CD4-positive, alpha-beta T cell treated with Interleukin-17A for 4 hours (primary cell): ENCODE measurements around the gene C14orf180.

Source experiments
- DNase-seq: peaks from one replicate; pipeline ENCODE4 v3.0.0-alpha.2; 2020; ENCODE audit warnings: mixed read lengths

C14orf180 gene

GRCh38 chr14:104550861-104551728 lies 28.5 kb upstream of the C14orf180 start:
- no peak for DNase-seq

DNA sequence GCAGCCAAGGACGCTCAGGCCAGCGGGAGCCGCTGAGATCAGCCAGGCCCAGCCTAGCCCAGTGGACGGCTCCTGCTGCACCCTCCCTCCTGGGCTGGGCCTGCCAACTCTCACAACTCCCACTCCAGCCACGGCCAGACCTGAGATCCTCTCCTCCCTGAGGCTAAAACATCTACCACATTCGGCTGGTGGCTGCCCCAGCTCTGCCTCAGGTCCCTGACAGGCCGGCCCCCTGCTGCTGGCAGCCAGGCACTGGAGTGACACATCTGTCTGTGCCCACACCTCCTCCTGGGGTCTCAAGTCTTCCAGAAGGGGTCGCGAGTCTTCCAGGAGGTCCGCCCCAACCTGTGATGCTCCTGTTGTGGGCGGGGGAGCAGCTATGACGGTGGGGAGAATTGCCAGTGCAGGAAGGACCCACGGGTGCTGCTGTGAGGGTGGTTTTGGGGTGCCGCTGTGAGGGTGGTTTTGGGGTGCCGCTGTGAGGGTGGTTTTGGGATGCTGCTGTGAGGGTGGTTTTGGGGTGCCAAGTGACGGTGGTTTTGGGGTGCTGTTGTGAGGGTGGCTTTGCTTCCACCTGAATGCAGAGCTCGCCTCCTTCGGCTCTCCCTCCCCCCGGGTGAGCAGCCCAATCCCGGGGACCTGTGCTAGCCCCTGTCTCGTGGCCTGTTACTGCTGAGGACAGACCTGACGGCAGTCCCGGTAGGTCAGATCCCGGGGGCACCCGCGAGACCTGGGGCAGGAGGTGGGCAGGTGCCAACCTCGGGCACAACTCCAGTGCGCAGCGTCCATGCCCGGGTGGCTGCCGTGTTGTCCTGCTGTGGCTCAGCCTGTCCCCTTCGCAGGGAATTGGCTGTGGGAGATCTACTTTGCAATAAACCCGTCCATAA lies 27.5 kb upstream of the C14orf180 start:
- DNase-seq, result no peak

- DNase-seq, result no peak
These were observed 26.8 kb upstream of the C14orf180 start for GRCh38 chr14:104552738-104553125.

- DNase-seq, result no peak
These were observed 26.1 kb upstream of the C14orf180 start for GRCh38 chr14:104553166-104554087.

- DNase-seq, result no peak
These were observed 25.4 kb upstream of the C14orf180 start for GRCh38 chr14:104554088-104554607.

GRCh38 chr14:104554608-104555429 lies 24.7 kb upstream of the C14orf180 start:
- no peak for DNase-seq

GRCh38 chr14:104555430-104556255 lies 23.9 kb upstream of the C14orf180 start:
- no peak for DNase-seq

DNA sequence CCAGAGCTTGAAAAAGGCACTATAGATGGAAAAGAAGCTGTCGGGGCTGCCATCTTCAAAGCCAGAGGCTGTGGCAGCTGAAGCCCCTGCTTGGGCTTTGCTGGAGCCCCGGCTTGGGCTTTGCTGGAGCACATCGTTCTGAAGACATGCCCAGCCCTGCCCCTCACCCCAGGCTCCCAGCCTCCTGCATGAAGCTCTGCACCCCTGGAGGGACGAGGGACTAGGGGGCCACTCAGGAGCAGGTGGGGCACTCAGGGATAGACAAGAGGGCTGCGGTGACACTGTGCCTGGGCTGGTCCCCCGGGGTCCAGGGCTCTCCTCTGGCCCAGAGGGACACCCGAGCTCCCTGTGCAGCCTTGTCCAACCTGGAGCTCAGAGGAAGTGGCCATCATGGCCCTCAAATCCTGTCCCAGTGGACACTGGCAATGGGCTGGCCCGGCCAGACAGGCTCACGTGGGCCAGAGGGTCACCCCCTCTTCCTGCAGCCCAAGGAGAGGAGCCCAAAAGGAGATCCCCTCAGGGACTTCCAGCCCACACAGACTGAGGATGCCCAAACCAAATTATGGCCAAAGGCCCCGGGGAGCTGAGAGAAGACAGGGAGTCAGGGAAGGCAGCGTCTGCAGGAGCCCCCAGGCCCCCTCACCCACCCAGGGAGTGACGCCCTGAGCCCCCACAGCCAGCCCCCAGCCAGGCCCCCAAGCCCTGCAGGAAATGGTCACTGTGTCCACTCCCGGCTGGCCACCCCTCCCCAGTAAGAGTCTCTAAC lies 23.1 kb upstream of the C14orf180 start:
- no peak for DNase-seq

DNA sequence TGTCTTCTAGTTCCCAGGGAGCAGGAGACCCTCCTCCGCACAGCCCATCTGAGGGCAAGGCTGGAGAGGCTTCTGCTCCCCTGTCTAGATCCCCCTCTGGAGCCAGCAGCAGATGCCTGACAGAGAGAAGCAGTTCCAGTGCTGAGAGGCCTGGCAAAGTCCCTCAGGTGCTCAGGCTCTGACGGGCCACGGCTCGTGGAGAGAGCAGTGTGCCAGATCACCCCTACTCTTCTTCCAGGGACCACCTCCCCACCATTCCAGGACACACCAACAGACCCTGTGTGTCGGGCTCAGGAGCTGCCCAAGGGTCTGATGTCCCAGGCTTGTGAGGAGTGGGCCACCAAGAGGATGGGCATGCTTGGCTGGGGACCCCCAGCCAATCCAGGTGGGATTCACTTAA lies 22.5 kb upstream of the C14orf180 start:
- DNase-seq, result no peak

DNA sequence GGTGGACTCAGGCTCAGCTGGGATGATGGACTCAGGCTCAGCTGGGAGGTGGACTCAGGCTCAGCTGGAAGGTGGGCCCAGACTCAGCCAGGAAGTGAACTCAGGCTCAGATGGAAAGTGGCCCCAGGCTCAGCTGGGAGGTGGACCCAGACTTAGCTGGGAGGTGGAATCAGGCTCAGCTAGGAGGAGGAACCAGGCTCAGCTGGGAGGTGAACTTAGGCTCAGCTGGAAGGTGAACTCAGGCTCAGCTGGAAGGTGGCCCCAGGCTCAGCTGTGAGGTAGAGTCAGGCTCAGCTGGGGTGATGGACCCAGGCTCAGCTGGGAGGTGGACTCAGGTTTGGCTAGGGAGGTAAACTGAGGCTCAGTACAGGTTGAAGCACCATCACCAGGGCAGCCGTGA lies 21.8 kb upstream of the C14orf180 start:
- DNase-seq, result no peak

GRCh38 chr14:104558231-104559027 lies 21.1 kb upstream of the C14orf180 start:
- DNase-seq, result no peak

DNA sequence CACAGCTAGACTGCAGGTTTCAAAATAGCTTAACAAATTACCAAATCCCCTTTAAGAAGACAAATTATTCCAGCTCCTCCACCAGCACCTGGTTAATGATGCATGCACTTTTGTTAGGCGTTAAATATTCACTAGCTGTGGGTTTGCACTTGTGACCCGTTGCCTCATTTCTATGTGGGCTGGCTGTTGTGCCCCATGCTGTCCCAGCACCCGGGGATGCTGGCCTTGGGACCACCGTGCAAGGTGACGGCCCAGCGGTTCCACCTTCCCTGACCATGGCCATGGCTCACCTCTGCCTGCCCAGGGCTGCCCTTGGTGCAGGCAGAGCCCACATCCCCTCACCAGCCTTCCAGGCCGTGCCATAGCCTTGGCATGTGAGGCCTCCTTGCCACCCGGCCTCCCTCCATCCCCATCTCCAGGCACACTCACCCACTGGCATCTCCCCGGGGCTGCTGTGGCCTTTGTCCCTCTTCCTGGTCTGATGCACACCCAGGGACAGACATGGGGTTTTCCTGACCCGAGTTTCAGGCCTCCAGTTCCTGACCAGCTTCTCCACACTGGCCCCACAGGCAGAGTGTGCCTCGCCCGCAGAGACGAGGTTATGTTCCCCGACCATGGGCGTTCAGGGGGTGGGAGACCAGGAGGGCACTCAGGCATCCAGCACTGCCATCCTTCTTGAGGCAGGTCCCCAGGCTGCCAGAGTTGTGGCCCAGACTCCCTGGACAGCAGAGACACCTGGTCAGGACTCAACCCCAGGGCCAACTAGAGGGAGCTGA lies 20.3 kb upstream of the C14orf180 start:
- no peak for DNase-seq

- DNase-seq, result no peak
These were observed 19.6 kb upstream of the C14orf180 start for GRCh38 chr14:104559804-104560585.

- no peak for DNase-seq
These were observed 19.0 kb upstream of the C14orf180 start for GRCh38 chr14:104560586-104560945.

GRCh38 chr14:104561124-104561557 lies 18.4 kb upstream of the C14orf180 start:
- no peak for DNase-seq

GRCh38 chr14:104561632-104562495 lies 17.7 kb upstream of the C14orf180 start:
- no peak for DNase-seq
